ENCODE measurements around the gene CNOT6.
"Not testable (repeated sequence)": the region's sequence is repeated elsewhere in the genome, so short reads cannot be mapped to it uniquely, and the experiment has no call there.

Gene CNOT6

GRCh38 chr5:180494060-180494509, at the start of gene CNOT6:
Gene CNOT6, plus strand, starts transcription at chr5:180494379. Its CDS starts 34,898 bp downstream, at chr5:180529277.
- H3K27ac ChIP-seq, result peak within 1 kb of the TSS; percentile 83
- TF ChIP-seq ZFX (IDR thresholded peaks at IDR 0.05; ENCODE audit: borderline replicate concordance), result no peak

DNA sequence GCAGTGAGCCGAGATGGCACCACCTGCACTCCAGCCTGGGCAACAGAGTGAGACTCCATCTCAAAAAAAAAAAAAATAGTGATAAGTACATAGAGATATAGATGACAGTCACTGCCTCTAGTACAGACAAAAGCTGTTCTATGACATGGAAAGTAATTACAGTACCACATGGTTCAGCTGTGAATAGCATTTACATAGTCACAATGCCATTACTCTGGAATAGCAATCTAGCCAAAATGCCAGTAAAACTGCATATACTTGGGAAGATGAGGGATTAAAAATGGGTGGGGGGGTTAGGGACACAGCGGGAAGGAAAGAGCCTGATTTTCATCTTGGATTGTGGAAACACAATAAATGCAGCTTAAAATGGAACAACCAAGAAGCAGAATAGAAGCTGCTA, 39.4 kb upstream of the CNOT6 start:
- TF ChIP-seq CTCF (IDR thresholded peaks at IDR 0.05), result no peak
- no peak for TF ChIP-seq ZFX (IDR thresholded peaks at IDR 0.05; ENCODE audit: borderline replicate concordance)
- H3K27ac ChIP-seq, result no peak overlapping the region

- no peak for TF ChIP-seq ZFX (IDR thresholded peaks at IDR 0.05; ENCODE audit: borderline replicate concordance)
- TF ChIP-seq CTCF (IDR thresholded peaks at IDR 0.05), result no peak
- no peak overlapping the region for H3K27ac ChIP-seq
Measured at GRCh38 chr5:180455872-180456271, 38.3 kb upstream of the CNOT6 start.

DNA sequence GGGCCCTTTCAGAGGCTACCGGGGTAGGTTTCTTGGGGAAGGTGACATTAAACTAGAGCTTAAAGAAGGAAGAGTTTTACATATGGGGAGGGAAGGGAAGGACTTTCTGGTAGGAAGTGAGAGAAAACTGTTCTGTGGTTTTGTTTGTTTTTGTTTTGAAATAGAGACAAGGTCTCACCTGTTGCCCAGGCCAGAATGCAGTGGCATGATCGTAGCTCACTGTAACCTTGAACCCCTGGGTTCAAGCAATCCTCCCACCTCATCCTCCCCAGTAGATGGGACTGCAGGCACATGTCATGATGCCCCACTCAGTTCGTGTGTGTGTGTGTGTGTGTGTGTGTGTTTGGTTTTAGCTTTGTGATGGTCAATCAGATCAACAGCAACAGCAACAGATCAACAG, 37.4 kb upstream of the CNOT6 start:
- TF ChIP-seq CTCF (IDR thresholded peaks at IDR 0.05) (no peak), ZFX (IDR thresholded peaks at IDR 0.05; ENCODE audit: borderline replicate concordance) (no peak)

GRCh38 chr5:180458852-180459673, 35.1 kb upstream of the CNOT6 start:
- not testable (repeated sequence) for H3K27ac ChIP-seq

More for the DNA sequence above, 37.4 kb upstream of the CNOT6 start:
- no peak overlapping the region for H3K27ac ChIP-seq

- H3K27ac ChIP-seq, result not testable (repeated sequence)
Measured at GRCh38 chr5:180459674-180460142, 34.5 kb upstream of the CNOT6 start.

- no peak overlapping the region for H3K27ac ChIP-seq
- TF ChIP-seq CTCF (IDR thresholded peaks at IDR 0.05) (no peak), ZFX (IDR thresholded peaks at IDR 0.05; ENCODE audit: borderline replicate concordance) (no peak)
Measured at GRCh38 chr5:180460834-180461233, 33.3 kb upstream of the CNOT6 start.

GRCh38 chr5:180461303-180461702, 32.9 kb upstream of the CNOT6 start:
- no peak overlapping the region for H3K27ac ChIP-seq
- no peak for TF ChIP-seq CTCF (IDR thresholded peaks at IDR 0.05)
- no peak for TF ChIP-seq ZFX (IDR thresholded peaks at IDR 0.05; ENCODE audit: borderline replicate concordance)
